ENCODE data around the gene TOX2. TPM values are rescaled to one million over a fixed set of nuclear protein-coding genes. Genes with fewer than 3 reads are reported as not detected.

The TOX2 gene
- total and polyA plus RNA-seq, 5 experiments from 2014 or later = 0.31 to 1.3 (median 1.2) TPM

GRCh38 chr20:44109951-44110361 lies 195.3 kb downstream of the TOX2 start:
- Mint-ChIP-seq H3K4me1 (no peaks in the 10 kb centered on the region), H3K27ac (peak overlapping the region in 1 of 10 donors; percentile 27), H3K36me3 (peaks cover 5 to 19% (median 12%) of the 10 kb centered on the region in 3 donors), H3K4me3 (no peak overlapping the region), H3K9me3 (peaks cover 5 to 29% (median 21%) of the 10 kb centered on the region in 9 donors), H3K27me3 (peaks cover 11 to 80% (median 43%) of the 10 kb centered on the region in 5 donors)
- POLR2A ChIA-PET = no interaction called here
- DNase-seq (no peak), ATAC-seq (no peak)

GRCh38 chr20:44110816-44111568 lies 196.3 kb downstream of the TOX2 start:
- peaks cover 5 to 29% (median 21%) of the 10 kb centered on the region in 9 donors for H3K9me3 Mint-ChIP-seq
- H3K27me3 Mint-ChIP-seq = peaks cover 17 to 76% (median 49%) of the 10 kb centered on the region in 5 donors
- H3K27ac Mint-ChIP-seq = peak overlapping the region in 1 of 10 donors; percentile 15
- POLR2A ChIA-PET = no interaction called here
- DNase-seq (no peak), ATAC-seq (no peak)
- H3K4me3 Mint-ChIP-seq = no peak overlapping the region
- no peaks in the 10 kb centered on the region for H3K4me1 Mint-ChIP-seq
- H3K36me3 Mint-ChIP-seq = peaks cover 5 to 19% (median 12%) of the 10 kb centered on the region in 3 donors

- ATAC-seq = no peak
- DNase-seq = no peak
- Mint-ChIP-seq H3K36me3 (peaks cover 5 to 19% (median 12%) of the 10 kb centered on the region in 3 donors), H3K27me3 (peaks cover 20 to 75% (median 49%) of the 10 kb centered on the region in 5 donors), H3K4me3 (no peak overlapping the region), H3K27ac (peak overlapping the region in 1 of 10 donors; percentile 91), H3K4me1 (peaks cover 3 to 6% (median 5%) of the 10 kb centered on the region in 4 donors), H3K9me3 (peaks cover 4 to 27% (median 20%) of the 10 kb centered on the region in 9 donors)
- POLR2A ChIA-PET = no interaction called here
These were observed 197.2 kb downstream of the TOX2 start for GRCh38 chr20:44111712-44112335.

- POLR2A ChIA-PET = no interaction called here
- H3K27me3 Mint-ChIP-seq = peaks cover 20 to 75% (median 46%) of the 10 kb centered on the region in 5 donors
- DNase-seq (no peak), ATAC-seq (no peak)
- no peak overlapping the region for H3K4me3 Mint-ChIP-seq
- H3K27ac Mint-ChIP-seq = no peak overlapping the region
- peaks cover 3 to 6% (median 5%) of the 10 kb centered on the region in 4 donors for H3K4me1 Mint-ChIP-seq
- H3K9me3 Mint-ChIP-seq = peaks cover 2 to 20% (median 15%) of the 10 kb centered on the region in 9 donors
- peaks cover 5 to 14% (median 9%) of the 10 kb centered on the region in 3 donors for H3K36me3 Mint-ChIP-seq
These were observed 197.8 kb downstream of the TOX2 start for GRCh38 chr20:44112456-44112855.

GRCh38 chr20:44112889-44113617 lies 198.4 kb downstream of the TOX2 start:
- H3K27me3 Mint-ChIP-seq = peaks cover 22 to 76% (median 49%) of the 10 kb centered on the region in 5 donors
- DNase-seq = no peak
- H3K36me3 Mint-ChIP-seq = peaks cover 4 to 8% (median 5%) of the 10 kb centered on the region in 3 donors

GRCh38 chr20:44113618-44114376 lies 199.1 kb downstream of the TOX2 start:
- Mint-ChIP-seq H3K4me3 (no peak overlapping the region), H3K27me3 (peaks cover 23 to 76% (median 46%) of the 10 kb centered on the region in 5 donors), H3K27ac (peak overlapping the region in 1 of 10 donors; percentile 68), H3K4me1 (peaks cover 3 to 6% (median 5%) of the 10 kb centered on the region in 4 donors), H3K9me3 (peaks cover 0 to 8% (median 3%) of the 10 kb centered on the region in 9 donors), H3K36me3 (peaks cover 0 to 3% (median under 1%) of the 10 kb centered on the region in 3 donors)
- ATAC-seq (no peak), DNase-seq (no peak)
- POLR2A ChIA-PET = interaction anchor here (0.7 kb wide), 1 partner anchor 18 kb away, joined by 3 read pairs; no protein-coding TSS in a partner anchor

More at GRCh38 chr20:44112889-44113617, 198.4 kb downstream of the TOX2 start:
- Mint-ChIP-seq H3K9me3 (peaks cover 0 to 14% (median 9%) of the 10 kb centered on the region in 9 donors), H3K4me1 (peaks cover 3 to 6% (median 5%) of the 10 kb centered on the region in 4 donors), H3K27ac (no peak overlapping the region), H3K4me3 (no peak overlapping the region)
- ATAC-seq = no peak
- POLR2A ChIA-PET = no interaction called here

- Mint-ChIP-seq H3K36me3 (no peaks in the 10 kb centered on the region), H3K4me1 (peaks cover 3 to 6% (median 5%) of the 10 kb centered on the region in 4 donors), H3K27me3 (peaks cover 22 to 62% (median 39%) of the 10 kb centered on the region in 5 donors), H3K4me3 (no peak overlapping the region), H3K9me3 (peaks cover 0 to 3% (median 0%) of the 10 kb centered on the region in 9 donors), H3K27ac (no peak overlapping the region)
- POLR2A ChIA-PET = no interaction called here
- DNase-seq = no peak
- no peak for ATAC-seq
These were observed 200.5 kb downstream of the TOX2 start for GRCh38 chr20:44115181-44115580.

- Mint-ChIP-seq H3K36me3 (no peaks in the 10 kb centered on the region), H3K27ac (no peak overlapping the region), H3K4me1 (peaks cover 3 to 6% (median 5%) of the 10 kb centered on the region in 4 donors), H3K27me3 (peaks cover 22 to 54% (median 39%) of the 10 kb centered on the region in 5 donors), H3K4me3 (no peak overlapping the region), H3K9me3 (peaks cover 0 to 3% (median 0%) of the 10 kb centered on the region in 9 donors)
- POLR2A ChIA-PET = interaction anchor here (1.3 kb wide), 1 partner anchor 74 kb away, joined by 6 read pairs; no protein-coding TSS in a partner anchor
- peak in 1 of 2 donors; percentile 17 for ATAC-seq
- DNase-seq = no peak
These were observed 201.4 kb downstream of the TOX2 start for GRCh38 chr20:44115762-44116644.

GRCh38 chr20:44117296-44118184 lies 202.9 kb downstream of the TOX2 start:
- Mint-ChIP-seq H3K9me3 (peaks cover 0 to 3% (median 0%) of the 10 kb centered on the region in 9 donors), H3K4me3 (no peak overlapping the region), H3K27ac (peak overlapping the region in 1 of 10 donors; percentile 63), H3K36me3 (no peaks in the 10 kb centered on the region), H3K4me1 (peaks cover 5 to 6% (median 5%) of the 10 kb centered on the region in 4 donors), H3K27me3 (peaks cover 23 to 55% (median 38%) of the 10 kb centered on the region in 5 donors)
- DNase-seq = no peak
- POLR2A ChIA-PET = interaction anchor here (0.6 to 1.3 kb wide), 2 partner anchors 47 to 72 kb away, joined by 3 to 6 read pairs; no protein-coding TSS in a partner anchor
- no peak for ATAC-seq
